Mononuclear cell (primary cell): ENCODE measurements around the gene NEMP1. TPM values are rescaled to one million over a fixed set of nuclear protein-coding genes. Genes with fewer than 3 reads are reported as not detected.
"Not testable (repeated sequence)": the region's sequence is repeated elsewhere in the genome, so short reads cannot be mapped to it uniquely, and the experiment has no call there.

ENCODE experiments used
- H3K27me3 ChIP-seq: 2 replicates; pipeline ENCODE4 v1.6.0; 2011; ENCODE audit warnings: low read length, control low read depth; ENCODE audit not compliant: insufficient read depth
- H3K4me1 ChIP-seq: 2 replicates; pipeline ENCODE4 v1.5.1; 2011; ENCODE audit warnings: mild to moderate bottlenecking, low read length, control low read depth; ENCODE audit not compliant: insufficient read depth
- H3K4me3 ChIP-seq: 2 replicates; pipeline ENCODE4 v1.5.1; 2011; ENCODE audit warnings: mild to moderate bottlenecking, low read length, moderate library complexity
- H3K9me3 ChIP-seq: 2 replicates; pipeline ENCODE4 v1.5.1; 2011; ENCODE audit warnings: low read depth, mild to moderate bottlenecking, control low read depth, low read length
- total RNA-seq: library from RNA; depleted of rRNA; stranded (reverse); fragments of >200 nt; gene quantifications from one replicate; pipeline ENCODE4 v1.2.3, GENCODE V29; 2012

Gene NEMP1
- total RNA-seq, 1 donor = 6.6 TPM

DNA sequence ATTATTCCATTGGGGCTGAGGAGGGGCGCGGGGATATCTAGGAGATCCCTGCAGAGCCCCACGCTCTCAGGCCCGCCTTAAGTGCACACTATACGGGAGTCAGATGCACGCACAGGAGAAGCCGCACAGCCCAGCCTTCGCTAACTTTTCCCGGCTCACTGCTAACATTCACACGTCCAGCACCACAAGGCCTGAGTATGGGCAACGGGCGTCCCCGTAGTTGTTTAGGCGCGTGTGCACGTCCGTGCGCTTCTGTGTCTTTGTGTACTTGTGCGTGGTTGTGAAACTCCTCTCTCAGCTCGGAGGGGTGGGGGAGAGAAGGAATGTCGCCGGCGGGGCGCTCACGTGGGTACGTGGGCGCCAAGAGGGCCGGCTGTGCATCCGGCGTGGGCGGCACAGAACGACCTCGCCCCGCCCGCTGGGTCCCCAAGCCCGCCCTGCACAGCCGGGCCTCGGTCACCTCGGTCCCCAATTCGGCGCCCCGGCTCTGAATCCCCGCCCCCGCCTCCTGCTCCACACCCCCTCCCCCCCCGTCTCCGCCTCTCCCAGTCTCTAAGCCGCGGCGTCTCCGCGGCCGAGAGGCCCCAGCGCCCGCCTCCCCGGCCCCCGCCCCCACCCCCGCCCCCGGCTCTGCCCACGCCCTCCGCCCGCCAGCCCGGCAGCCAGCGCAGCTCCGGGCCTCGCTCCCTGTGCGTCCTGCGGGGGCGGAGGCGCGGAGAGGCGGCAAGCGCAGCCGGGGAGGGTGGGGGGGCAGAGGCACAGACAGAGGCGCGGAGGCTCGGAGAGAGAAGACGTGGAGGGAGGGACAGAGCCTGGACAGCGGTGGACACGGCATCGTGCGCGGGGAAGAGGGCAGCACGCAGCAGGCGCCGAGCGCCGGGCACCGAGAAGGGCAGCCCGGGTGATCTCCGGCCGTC lies 10.0 kb upstream of the NEMP1 start, which contains the start of gene NAB2:
Gene NAB2, plus strand, starts transcription at position 761 of the 917 bp plus-strand sequence. CDS start 158 bp downstream, outside the sequence.
- Histone ChIP-seq H3K4me1 (peaks cover 48% of the 10 kb centered on the region), H3K9me3 (no peaks in the 10 kb centered on the region), H3K4me3 (peak within 1 kb of the TSS; percentile 91), H3K27me3 (no peaks in the 10 kb centered on the region)

DNA sequence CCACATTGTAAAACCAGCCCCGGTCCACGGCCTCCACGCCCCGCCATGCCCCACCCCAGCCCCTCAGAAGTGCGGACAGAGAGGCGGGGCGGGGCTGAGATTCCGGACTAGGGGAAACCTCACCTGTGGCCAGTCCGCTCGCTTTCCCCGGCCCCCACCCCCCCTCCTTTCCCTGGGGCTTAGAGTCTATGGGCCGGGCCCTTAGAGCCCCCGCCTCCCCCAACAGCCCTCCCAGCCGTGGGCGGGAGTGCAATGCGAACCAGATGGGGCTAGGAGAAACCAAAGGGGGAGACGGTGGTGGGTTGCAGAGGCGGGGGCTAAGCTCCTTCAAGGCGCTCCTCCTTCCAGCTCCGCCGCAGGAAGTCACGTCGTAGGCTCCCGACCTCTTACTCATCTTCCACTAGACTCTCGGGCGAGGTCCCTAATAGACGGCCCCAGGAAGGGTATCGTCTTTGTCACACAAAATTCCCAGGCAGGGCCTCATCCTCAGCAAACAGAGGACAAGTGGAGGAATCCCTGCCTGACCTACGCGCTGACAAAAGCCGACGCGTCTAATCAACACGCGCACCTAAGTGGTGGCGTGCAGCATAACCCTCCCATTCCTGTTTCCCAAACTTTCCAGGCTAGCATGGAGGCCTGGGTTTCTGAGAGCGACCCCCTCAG lies 9.2 kb upstream of the NEMP1 start:
- Histone ChIP-seq H3K27me3 (no peaks in the 10 kb centered on the region), H3K4me3 (peak overlapping the region; percentile 91), H3K4me1 (peaks cover 44% of the 10 kb centered on the region)

GRCh38 chr12:57087010-57087690 lies 8.6 kb upstream of the NEMP1 start:
- Histone ChIP-seq H3K9me3 (no peaks in the 10 kb centered on the region), H3K4me1 (peaks cover 42% of the 10 kb centered on the region), H3K4me3 (peak overlapping the region; percentile 91), H3K27me3 (no peaks in the 10 kb centered on the region)

More for the DNA sequence above, 9.2 kb upstream of the NEMP1 start:
- H3K9me3 ChIP-seq = no peaks in the 10 kb centered on the region

DNA sequence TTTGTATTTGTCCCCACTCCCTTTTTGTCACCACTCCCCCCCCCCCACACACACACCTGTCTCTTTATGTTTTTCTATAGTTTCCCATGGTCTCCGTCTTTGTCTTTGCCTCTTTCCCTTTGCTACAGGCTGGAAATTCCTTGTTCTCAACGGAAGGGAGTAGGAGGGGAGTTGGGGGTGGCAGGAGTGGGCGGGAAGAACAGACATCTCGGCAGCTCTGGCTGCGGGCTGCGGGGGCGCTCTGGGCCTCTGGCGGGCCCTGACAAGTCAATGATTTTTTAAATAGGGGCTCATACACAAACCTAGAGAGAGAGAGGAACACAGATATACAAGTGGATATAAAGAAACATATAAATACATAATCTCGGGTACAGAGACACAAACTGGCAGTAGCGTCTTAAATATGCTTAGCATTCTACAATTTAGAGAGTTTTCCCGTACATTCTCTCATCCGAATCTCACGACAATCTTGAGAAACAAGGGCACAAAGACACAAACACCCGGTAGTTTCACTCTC lies 8.0 kb upstream of the NEMP1 start:
- H3K4me3 ChIP-seq = peak overlapping the region; percentile 91
- H3K27me3 ChIP-seq = no peaks in the 10 kb centered on the region
- H3K4me1 ChIP-seq = peaks cover 40% of the 10 kb centered on the region
- no peaks in the 10 kb centered on the region for H3K9me3 ChIP-seq

DNA sequence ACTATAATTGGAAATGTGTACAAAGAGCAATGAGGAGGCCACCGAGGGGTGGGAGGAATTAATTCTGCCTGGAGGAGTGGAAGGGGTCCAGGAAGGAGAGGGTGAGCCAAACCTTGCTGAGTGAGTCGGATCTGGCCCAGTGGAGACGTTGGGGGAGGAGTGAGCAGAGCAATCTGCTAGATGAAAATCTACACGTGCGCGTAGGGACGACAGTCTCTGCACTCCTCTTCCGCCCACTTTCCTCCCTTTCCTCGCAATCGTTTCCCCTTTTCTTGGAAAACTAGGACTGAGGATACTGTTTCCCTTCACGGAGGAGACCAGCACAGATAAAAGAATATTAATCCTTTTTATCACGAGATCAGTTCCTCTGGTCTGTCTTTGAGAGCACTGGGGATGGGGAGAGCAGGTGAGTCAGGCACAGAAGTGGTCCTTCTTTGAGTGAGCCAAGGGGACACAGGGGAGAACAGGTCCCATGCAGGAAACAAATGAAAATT lies 7.5 kb upstream of the NEMP1 start:
- Histone ChIP-seq H3K9me3 (no peaks in the 10 kb centered on the region), H3K4me3 (no peak overlapping the region), H3K27me3 (no peaks in the 10 kb centered on the region), H3K4me1 (peaks cover 37% of the 10 kb centered on the region)

DNA sequence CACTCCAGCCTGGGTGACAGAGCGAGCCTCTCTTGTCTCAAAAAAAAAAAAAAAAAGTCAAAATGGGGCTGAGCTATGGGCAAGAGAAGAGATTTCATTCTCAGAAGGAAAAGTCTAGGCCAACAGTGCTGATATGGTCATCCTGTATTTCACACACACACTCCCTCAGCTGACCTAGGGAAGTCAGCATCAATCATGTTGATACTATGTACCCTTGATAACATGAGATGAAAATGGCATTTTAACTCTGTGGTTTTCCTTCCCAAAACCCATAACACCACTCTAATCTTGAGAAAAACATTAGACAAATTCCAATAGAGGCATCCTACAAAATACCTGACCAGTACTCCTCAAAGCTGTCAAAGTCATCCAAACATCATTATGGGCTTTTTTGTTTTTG lies 2.3 kb upstream of the NEMP1 start:
- Histone ChIP-seq H3K9me3 (no peaks in the 10 kb centered on the region), H3K27me3 (no peaks in the 10 kb centered on the region), H3K4me1 (peaks cover 23% of the 10 kb centered on the region), H3K4me3 (no peak overlapping the region)

DNA sequence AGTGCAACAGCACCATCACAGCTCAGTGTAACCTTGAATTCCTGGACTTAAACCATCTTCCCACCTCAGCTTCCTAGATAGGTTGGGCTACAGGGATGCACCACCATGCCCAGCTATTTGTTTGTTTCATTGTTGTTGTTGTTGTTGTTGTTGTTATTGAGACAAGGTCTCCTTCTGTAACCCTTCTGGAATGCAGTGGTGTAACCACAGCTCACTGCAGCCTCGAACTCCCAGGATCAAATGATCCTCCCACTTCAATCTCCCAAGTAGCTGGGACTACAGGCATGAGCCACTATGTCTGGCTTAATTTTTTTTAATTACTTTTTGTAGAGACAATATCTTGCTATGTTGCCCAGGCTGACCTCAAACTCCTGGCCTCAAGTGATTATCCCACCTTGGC lies 1.2 kb upstream of the NEMP1 start:
- Histone ChIP-seq H3K9me3 (no peaks in the 10 kb centered on the region), H3K27me3 (no peaks in the 10 kb centered on the region), H3K4me1 (peaks cover 20% of the 10 kb centered on the region), H3K4me3 (no peak overlapping the region)

GRCh38 chr12:57073566-57074450 lies 4.8 kb downstream of the NEMP1 start:
- not testable (repeated sequence) for H3K4me3 ChIP-seq, H3K9me3 ChIP-seq, H3K27me3 ChIP-seq
- H3K4me1 ChIP-seq = peaks cover 23% of the 10 kb centered on the region

GRCh38 chr12:57072661-57073060 lies 5.9 kb downstream of the NEMP1 start:
- Histone ChIP-seq H3K27me3 (no peaks in the 10 kb centered on the region), H3K4me3 (no peak overlapping the region), H3K9me3 (no peaks in the 10 kb centered on the region), H3K4me1 (peaks cover 17% of the 10 kb centered on the region)

- Histone ChIP-seq H3K9me3 (no peaks in the 10 kb centered on the region), H3K4me3 (no peak overlapping the region), H3K27me3 (no peaks in the 10 kb centered on the region), H3K4me1 (peaks cover 22% of the 10 kb centered on the region)
Observed at GRCh38 chr12:57069523-57069922, 9.1 kb downstream of the NEMP1 start.

DNA sequence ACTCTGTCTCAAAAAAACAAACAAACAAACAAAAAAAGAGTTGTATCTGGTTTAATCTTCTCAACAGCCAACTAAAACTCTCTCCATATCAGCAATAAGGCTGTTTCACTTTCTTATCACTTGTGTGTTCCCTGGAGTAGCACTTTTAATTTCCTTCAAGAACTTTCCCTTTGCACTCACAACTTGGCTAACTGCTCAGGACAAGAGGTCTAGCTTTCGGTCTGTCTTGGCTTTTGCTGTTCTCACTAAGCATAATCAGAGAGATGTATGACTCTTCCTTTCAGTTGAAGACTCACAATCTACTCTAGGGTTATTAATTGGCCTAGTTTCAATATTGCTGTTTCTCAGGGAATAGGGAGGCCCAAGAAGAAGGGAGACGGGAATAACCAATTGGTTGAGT lies 12.3 kb downstream of the NEMP1 start:
- H3K4me3 ChIP-seq = no peak overlapping the region
- H3K9me3 ChIP-seq = no peaks in the 10 kb centered on the region
- H3K27me3 ChIP-seq = no peaks in the 10 kb centered on the region
- peaks cover 26% of the 10 kb centered on the region for H3K4me1 ChIP-seq

DNA sequence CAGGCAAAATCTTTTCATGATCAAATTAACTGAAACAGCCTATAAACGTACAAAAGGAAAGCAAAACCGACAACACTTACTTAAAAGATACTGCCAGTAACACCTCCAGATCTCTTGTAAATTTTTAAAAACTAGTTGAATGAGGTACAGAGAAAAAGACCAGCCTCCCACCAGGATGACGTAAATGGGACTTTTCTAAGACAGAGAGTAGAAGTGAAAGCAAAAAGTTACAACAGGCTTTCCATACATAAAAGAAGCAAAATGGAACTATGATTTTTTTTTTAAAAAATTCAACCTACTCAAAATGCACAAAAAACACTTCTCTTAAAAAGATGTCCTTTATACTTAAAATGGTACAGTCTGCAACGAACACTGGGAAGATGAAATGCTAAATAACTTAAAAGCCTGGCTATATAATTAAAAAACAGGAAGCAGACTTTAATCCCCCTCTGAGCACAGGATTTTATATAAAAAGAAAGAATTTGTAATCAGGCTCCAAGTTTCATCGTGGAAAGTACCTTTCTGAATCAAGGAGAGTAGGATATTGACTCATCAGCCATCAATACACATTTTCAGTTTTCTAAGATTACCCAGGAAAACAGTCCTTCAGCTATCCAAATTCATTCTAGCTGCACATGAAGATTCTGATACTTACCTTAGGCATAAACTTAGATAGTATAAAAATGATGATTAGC lies 14.5 kb downstream of the NEMP1 start:
- Histone ChIP-seq H3K4me3 (no peak overlapping the region), H3K27me3 (no peaks in the 10 kb centered on the region), H3K9me3 (no peaks in the 10 kb centered on the region), H3K4me1 (peaks cover 14% of the 10 kb centered on the region)

GRCh38 chr12:57058454-57058853 lies 20.1 kb downstream of the NEMP1 start:
- Histone ChIP-seq H3K4me3 (no peak overlapping the region), H3K27me3 (no peaks in the 10 kb centered on the region), H3K9me3 (no peaks in the 10 kb centered on the region), H3K4me1 (peaks cover 6% of the 10 kb centered on the region)
